GM18505 (cell line): Measurements from ENCODE around the gene ZCCHC24.

Experiments used
- ATAC-seq: cut with Tn5 transposase; IDR thresholded peaks from one replicate; pipeline ENCODE4 v1.9.1; 2021; ENCODE audit not compliant: unreplicated experiment
- POLR2A ChIP-seq: IDR thresholded peaks from 4 replicates; pipeline ENCODE4 v1.6.1; 2011; ENCODE audit warnings: borderline replicate concordance; ENCODE audit not compliant: insufficient read depth, insufficient read length; ENCODE audit errors: extremely low read depth

Gene ZCCHC24

GRCh38 chr10:79383974-79384606 lies 61.3 kb downstream of the ZCCHC24 start:
- no peak for ATAC-seq
- TF ChIP-seq POLR2A: no peak

GRCh38 chr10:79382491-79382941 lies 62.9 kb downstream of the ZCCHC24 start:
- no peak for ATAC-seq
- no peak for TF ChIP-seq POLR2A

- no peak for TF ChIP-seq POLR2A
- ATAC-seq: no peak
Observed at GRCh38 chr10:79381804-79382221, 63.6 kb downstream of the ZCCHC24 start.

- no peak for ATAC-seq
- no peak for TF ChIP-seq POLR2A
Observed at GRCh38 chr10:79380946-79381721, 64.3 kb downstream of the ZCCHC24 start.

- TF ChIP-seq POLR2A: no peak
- ATAC-seq: no peak
Observed at GRCh38 chr10:79380125-79380945, 65.1 kb downstream of the ZCCHC24 start.

GRCh38 chr10:79379512-79380124 lies 65.8 kb downstream of the ZCCHC24 start:
- ATAC-seq: no peak
- TF ChIP-seq POLR2A: no peak

GRCh38 chr10:79378647-79379511 lies 66.5 kb downstream of the ZCCHC24 start:
- no peak for TF ChIP-seq POLR2A
- no peak for ATAC-seq

GRCh38 chr10:79378383-79378646 lies 67.1 kb downstream of the ZCCHC24 start:
- TF ChIP-seq POLR2A: no peak
- ATAC-seq: no peak

GRCh38 chr10:79377557-79378382 lies 67.7 kb downstream of the ZCCHC24 start:
- ATAC-seq: no peak
- TF ChIP-seq POLR2A: no peak

- no peak for TF ChIP-seq POLR2A
- no peak for ATAC-seq
Observed at GRCh38 chr10:79376751-79377556, 68.5 kb downstream of the ZCCHC24 start.

GRCh38 chr10:79376078-79376628 lies 69.3 kb downstream of the ZCCHC24 start:
- TF ChIP-seq POLR2A: no peak
- no peak for ATAC-seq

- ATAC-seq: no peak
- no peak for TF ChIP-seq POLR2A
Observed at GRCh38 chr10:79375321-79376077, 69.9 kb downstream of the ZCCHC24 start.
